Activated T-helper 1 cell treated with anti-CD3 and anti-CD28 coated beads, Interleukin-2, amount 50 U/mL, for 16 hours (primary cell): ENCODE measurements around the gene NUDCD2.

Experiments
- DNase-seq, 2 donors: peaks; one replicate each; pipeline ENCODE4 v3.0.0-alpha.2; 2020; ENCODE audit warnings: low read depth in 1 of 2, low spot score in 1 of 2

NUDCD2 gene, protein sequence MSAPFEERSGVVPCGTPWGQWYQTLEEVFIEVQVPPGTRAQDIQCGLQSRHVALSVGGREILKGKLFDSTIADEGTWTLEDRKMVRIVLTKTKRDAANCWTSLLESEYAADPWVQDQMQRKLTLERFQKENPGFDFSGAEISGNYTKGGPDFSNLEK

GRCh38 chr5:163459819-163460561 lies at the start of gene NUDCD2:
TSS of gene NUDCD2 (minus strand) at chr5:163460102. CDS start at chr5:163460050, 52 bp downstream.
- DNase-seq = peak; percentile 84 to 92

DNA sequence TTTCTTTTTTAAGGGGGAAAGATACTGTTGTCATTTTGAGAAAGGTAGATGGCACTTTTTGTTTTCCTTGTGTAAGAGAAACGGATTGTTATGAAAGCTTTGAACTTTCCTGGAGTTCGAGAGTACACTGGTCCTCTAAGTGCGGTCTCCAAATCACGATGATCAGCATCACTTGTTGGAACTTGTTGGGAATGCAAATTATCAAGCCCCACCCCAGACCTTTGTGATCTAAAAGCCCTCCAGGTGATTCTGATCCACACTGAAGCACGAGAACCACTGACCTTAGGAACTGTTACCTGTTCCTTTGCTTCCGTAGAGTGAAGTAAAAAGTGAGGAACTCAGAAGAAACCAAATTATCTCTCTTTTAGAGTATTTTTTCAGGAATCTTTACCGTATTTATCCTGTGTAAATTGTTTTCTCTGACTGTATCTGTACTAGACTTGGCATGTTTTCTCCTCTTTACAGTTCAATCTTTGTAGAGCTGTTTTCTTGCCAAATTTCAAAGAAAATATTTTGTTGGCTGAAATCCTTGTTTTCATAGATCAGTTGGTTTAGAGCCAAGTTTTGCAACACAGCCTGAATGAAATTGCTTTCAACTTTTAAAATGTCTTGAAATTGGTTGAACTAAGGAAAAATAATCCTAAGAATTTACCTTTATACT lies 49.5 kb upstream of the NUDCD2 start:
- no peak for DNase-seq

- no peak for DNase-seq
Observed at GRCh38 chr5:163508753-163509152, 48.9 kb upstream of the NUDCD2 start.

DNA sequence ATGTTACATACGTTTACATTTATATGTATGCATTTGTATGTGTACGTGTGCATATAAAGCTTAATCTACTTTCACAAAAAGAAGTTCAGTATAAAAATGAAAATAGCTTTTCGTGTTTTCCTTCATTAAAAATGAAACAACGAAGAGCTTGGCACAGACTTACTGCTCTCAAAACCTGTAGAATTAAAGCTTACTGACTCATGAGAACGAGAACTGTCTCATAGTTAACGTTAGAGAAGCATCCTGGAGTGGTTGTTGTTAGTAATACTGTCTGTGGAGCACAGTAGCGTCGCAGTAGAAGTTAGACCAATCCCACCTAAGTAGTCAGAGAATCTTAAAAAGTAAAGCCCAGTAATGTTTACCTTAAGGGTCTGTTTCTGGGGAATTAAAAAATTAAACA lies 46.8 kb upstream of the NUDCD2 start:
- DNase-seq = no peak

- DNase-seq = no peak
Observed at GRCh38 chr5:163506095-163506457, 46.2 kb upstream of the NUDCD2 start.

GRCh38 chr5:163505368-163506094 lies 45.6 kb upstream of the NUDCD2 start, which contains the start of gene MAT2B:
TSS of gene MAT2B (plus strand) at chr5:163505619. CDS start at chr5:163505687, 68 bp downstream.
- DNase-seq = peak; percentile 90 to 95

GRCh38 chr5:163505049-163505367 lies 45.1 kb upstream of the NUDCD2 start:
- DNase-seq = no peak

DNA sequence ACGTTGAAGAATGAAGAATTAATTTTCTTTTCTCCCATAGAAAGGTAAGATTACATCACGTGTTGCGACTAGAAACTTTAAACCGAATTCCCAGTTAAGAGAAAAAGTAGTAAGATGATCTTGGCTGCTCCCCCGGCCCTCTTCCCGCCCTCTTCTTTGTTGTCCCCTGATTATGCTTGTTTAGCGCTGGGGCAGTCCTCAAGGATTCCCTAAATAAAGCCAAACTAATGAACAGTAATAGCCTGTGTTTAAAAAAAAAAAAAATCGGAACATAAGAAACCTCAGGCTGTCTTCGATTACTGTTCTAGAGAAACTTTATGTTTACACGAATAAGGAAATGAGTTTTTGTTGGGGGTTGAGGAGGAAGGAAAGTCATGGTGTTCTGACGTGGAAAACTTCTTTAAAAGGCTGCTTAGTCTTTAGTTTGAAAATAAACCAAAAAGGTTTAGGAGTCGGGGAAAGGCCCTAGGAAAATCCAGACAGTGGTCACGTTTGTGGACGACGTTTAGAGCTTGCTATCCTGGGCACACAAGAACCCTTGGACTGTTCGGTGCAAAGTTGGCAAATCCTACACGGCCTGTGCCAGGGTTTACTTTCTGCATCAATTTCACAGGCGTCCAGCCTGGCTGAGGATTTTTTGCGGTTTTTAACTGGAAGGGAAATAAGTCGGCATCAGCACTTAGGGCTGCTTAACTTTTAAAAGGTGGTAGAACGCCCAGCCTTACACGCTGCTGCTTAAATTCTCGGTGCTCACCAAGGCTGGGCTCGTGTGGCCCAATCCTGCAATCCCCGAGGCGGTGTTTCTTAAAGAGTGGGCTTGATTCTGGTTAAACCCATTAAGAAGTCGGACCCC lies 44.4 kb upstream of the NUDCD2 start:
- DNase-seq = peak in 1 of 2 donors; percentile 26

DNA sequence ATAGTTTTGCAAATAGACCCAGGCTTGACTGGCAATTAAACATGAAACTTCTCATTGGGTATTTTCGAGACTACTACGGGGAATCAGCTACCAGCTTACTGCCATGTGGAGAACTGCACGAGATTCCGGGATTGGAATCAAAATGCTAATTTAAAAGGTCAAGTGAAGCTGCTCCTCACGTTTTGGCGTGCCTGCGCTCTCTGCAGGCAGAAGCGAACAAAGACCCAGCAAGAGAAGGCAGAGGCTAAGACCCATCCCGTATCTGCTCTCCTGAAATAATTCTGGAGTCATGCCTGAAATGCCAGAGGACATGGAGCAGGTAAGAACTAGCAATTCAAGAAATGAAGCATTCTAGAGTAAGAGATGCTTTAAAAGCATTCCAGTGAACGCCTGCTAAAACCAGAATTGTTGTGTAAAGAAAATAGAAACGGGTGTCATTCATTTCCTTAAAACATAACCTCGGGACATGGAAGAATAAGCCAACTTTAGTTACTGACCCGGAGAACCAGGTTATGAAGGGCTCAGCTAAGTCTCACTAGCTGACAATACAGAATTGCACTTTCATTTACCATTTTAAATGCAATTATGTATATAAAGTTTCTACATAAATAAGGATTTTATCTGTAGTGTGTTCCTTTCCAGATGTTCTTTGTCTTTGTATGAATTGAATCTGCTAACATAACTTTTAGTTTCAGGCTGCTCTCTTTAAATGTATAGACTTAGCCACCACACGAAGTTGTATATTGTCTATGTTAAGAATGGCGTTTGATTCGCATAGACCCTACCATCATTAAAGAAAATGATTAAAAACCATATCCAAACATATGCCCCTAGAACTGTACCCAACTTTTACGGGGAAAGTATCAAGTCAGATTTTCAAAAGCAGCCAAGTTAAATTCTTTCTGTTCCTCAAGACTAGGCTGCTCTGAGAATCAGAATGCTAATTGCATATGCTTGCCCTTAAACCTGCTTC lies 43.5 kb upstream of the NUDCD2 start:
- no peak for DNase-seq

GRCh38 chr5:163502521-163502920 lies 42.6 kb upstream of the NUDCD2 start:
- DNase-seq = no peak

DNA sequence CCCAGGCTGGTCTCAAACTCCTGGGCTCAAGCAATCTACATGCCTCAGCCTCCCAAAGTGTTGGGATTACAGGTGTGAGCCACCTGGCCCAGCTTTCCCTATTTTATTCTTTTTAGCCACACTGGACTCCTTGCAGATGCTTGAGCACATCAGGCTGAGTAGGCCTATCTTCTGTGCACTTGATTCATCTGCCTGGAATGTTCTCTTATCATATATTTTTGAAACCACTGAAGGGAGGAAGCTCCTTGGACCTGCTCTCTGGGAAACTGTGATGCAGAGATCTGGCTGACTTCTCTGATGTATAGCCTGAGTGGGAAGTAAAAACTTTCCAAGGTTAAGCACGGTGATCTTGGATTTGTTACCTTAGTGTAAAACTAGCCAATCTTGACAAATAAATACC lies 39.0 kb upstream of the NUDCD2 start:
- no peak for DNase-seq

- no peak for DNase-seq
Observed at GRCh38 chr5:163497315-163497714, 37.4 kb upstream of the NUDCD2 start.

GRCh38 chr5:163496286-163496685 lies 36.4 kb upstream of the NUDCD2 start:
- no peak for DNase-seq

- no peak for DNase-seq
Observed at GRCh38 chr5:163489745-163490075, 29.8 kb upstream of the NUDCD2 start.

- DNase-seq = no peak
Observed at GRCh38 chr5:163489055-163489744, 29.3 kb upstream of the NUDCD2 start.

- DNase-seq = no peak
Observed at GRCh38 chr5:163478982-163479271, 19.0 kb upstream of the NUDCD2 start.

GRCh38 chr5:163478126-163478981 lies 18.5 kb upstream of the NUDCD2 start:
- no peak for DNase-seq

DNA sequence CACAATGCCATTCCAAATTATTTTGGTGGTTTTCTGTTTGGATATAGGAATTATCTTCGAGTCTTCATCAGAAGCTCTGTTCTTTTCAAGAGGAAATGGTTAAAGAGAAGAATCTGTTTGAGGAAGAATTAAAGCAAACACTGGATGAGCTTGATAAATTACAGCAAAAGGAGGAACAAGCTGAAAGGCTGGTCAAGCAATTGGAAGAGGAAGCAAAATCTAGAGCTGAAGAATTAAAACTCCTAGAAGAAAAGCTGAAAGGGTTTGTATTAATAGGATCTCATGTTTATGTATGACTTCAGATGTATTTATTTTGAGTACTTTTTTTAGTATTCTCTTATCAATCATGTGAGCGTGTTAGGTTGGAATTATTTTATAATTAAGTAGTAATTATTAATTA lies 15.5 kb upstream of the NUDCD2 start:
- no peak for DNase-seq
